ENCODE results near the gene OTOA.
"Not testable (repeated sequence)": the region's sequence is repeated elsewhere in the genome, so short reads cannot be mapped to it uniquely, and the experiment has no call there.

OTOA gene

DNA sequence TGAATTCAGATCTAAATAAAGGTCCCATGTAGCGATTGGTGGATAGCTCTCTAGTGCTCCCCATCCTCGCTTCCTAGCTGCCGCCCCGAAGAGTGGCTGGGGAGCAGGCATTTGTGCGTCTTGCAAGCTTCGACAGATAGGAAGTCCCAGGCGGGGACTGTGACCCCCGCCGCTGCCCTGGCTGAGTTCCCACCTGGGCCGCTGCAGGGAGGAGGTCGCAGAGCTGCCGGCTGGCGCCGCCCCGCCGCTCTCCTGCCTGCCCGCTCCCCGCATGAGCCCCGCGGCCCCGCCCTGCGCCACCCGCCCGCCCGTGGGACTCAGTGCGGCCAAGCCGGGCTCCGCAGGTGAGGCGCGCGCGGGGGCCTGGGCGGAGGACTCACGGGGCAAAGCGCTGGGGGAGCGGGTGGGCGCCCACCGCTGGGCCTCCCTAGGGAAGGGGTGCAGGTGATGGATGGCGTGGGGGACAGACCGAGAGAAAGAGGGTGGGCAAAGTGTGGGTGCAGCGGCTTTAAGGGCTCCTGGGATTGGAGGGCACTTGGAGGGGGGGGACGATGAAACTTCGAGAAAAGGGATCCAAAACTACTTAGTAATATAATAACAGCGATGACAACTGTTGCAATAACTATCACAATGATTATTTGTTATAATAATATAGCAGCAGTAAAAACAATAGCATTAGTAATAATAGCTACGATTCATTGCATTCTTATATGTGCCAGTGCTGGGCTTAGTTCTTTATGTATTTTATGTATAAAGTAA lies at the start of gene OTOA:
TSS of gene OTOA (plus strand) at position 80 of the 759 bp plus-strand sequence. CDS start 14,547 bp downstream, outside the sequence.
- peak in 1 of 2 experiments; percentile 11 for DNase-seq

DNA sequence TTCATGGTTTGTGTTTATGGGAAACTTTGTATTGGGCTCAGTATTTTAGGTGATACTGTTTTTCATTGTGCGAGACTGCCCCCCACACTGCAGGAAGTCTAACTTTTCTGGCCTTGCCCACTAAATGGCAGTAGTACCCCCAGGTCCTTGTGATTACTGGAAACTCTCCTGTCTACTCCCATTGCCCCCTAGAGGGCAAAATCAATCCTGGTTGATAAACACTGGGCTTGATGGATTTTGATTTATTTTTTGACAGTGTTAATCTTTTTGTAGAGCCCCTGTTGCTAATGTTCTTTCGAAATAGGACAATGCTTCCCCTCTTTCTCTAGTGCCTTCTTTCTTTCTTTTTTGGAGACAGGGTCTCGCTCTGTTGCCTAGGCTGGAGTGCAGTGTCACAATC lies 48.9 kb upstream of the OTOA start:
- no peak for DNase-seq

DNA sequence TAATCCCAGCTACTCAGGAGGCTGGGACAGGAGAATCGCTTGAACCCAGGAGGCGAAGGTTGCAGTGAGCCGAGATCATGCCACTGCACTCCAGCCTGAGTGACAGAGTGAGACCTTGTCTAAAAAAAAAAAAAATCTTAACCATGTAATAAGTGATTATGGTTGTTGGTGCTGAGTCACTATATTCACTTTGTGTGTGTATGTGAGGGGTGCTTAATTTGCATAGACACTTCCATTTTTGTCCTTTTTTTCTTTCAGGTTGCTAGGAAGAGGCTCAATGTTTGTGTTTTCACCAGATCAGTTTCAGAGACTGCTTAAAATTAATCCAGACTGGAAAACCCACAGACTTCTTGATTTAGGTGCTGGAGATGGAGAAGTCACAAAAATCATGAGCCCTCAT lies 46.2 kb upstream of the OTOA start:
- no peak for DNase-seq

DNA sequence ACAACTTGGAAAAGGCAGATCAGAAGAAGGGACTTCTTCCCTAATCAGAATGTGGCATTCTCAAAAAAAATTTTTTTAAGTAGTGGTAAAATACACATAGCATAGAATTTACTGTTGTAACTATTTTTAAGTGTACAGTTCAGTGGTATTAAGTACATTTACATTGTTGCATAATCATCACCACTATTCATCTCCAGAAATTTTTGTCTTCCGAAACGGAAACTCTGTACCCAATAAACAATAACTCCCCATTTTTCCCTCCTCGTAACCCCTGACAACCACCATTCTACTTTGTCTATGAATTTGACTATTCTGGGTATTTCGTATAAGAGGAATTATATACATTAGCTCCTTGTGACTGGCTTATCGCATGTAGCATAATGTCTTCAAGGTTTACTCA lies 45.5 kb upstream of the OTOA start:
- no peak for DNase-seq

DNA sequence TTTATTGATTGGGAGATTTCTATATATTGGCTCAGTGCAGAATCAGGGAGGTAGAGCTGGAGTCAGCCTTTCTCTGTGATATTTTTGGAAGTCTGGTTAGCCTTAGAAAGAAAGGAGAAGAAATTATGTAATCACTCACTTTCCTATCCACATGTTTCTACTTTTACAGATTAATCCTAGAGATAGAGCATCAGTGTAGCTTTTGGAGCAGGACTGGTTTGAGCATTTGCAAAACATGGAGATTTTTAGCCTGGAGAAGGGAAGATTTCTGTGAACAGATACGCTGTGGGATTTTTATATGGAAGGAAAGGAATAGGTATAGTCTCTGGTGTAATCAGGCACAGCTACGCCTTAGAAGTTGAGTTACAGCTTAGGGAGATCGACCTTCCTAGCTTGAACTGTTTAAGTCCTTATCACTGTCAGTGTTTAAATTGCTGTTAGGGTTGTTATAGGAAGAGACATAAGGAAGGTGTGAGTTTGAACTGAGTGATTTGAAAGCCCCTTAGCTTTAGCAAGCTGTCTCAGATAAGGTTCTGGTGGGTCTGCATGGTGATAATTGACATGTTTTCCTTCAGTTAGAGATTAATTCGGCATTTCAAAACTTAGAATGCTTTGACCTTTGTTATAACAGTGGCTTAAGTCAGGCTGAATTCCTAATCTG lies 43.9 kb upstream of the OTOA start:
- no peak for DNase-seq

DNA sequence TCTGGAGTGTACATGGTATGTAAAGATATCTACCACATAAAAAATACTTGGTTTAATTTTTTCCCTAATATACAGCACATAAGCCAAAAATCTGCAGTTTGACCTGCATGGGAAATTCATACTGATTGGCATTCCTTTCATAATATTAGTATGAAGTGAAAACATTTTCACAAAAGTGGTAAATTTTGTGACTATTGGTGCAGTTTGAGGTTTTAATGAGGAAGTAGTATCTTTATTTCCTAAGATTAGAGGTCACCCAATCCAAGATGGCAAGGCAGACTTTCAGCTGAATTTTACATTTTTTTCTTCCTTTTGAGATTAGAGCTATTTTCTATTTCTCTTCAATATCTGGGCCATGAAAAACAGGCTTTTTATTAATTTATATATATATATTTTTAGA lies 43.2 kb upstream of the OTOA start:
- DNase-seq = no peak

DNA sequence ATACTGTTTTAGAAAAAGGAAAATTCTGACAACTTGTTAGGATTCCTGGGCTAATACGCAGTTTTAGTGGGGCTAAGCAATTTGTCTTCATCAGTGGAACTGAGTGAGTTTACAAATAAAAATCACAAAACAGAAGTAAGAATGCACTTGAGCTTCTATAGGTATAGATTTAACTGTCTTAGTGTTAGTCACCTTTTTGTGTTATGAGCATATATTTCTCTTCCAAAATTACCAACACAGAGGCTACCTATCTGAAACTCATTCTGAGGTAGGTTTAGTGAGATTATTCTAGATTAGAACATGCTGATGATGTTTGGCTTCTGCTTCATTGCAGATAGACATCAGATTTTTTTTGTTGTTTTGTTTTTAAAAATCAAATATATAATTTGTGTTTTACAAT lies 41.2 kb upstream of the OTOA start:
- no peak for DNase-seq

DNA sequence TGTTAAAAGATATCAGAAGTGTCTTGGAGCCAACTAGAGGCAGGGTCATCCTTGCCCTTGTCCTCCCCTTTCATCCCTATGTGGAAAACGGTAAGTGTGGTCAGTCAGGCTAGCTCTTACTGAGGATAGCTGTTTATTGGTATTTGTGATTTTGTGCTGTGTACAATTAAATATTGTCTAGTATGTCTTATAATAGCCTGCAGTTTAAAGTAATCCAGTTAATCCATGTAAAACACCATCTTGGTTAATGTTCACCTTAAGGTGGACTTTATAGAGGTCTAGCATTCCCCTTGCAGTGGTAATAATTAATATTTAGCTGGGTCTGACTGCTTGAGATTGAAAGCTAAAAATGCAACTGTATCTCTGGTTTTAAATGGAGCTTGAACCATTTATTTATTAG lies 38.7 kb upstream of the OTOA start:
- no peak for DNase-seq

DNA sequence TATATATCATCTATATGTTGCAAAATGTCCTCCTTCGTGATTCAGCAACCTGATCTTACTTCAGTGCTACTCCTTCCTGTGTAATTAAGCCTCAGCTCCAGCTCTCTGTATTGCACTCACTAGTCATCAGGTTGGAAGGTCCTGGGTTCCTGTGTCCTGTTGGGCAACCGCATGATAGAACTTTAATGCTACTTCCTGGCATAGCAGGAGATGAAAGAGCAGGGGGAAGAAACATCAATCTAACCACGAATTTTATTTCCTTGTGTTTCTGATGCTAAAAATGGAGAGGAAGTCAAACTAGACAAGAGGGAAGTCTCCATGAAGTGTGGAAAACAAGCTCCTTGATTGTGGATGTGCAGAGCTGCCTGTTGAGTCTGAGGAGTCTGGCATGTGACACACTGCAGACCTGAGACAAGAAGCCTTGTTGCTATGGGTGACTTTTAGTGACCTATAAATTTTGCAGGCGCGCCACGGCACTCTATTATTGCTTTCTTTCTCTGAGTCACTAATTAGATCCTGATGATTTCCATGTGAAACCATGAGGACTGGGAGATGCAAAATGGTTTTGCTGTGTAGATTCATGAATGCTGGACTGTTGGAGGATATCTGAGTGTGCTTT lies 37.0 kb upstream of the OTOA start:
- no peak for DNase-seq

DNA sequence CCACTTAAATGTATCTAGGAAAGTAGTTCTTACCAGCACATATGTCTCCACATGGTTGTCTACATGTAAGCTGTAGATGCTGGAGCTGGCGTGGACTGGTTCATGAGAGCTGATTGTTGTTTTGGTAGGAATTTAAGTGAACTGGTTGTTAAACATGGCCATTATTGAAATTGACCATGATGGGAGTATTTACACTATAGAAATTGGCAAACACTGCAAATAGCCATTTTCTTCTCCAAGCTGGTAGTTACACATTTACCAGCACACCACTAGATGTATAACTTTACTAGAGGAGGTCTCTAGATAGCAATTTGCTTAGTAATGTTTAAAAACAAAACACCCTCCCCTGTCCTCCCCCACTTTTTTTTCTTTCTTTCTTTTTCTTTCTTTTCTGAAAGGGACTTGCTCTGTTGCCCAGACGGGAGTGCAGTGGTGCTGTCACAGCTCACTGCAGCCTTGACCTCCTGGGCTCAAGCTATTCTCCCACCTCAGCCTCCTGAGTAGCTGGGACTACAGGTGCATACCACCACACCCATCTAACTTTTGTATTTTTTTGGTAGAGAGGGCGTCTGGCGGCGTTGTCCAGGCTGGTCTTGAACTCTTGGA lies 35.5 kb upstream of the OTOA start:
- no peak for DNase-seq

DNA sequence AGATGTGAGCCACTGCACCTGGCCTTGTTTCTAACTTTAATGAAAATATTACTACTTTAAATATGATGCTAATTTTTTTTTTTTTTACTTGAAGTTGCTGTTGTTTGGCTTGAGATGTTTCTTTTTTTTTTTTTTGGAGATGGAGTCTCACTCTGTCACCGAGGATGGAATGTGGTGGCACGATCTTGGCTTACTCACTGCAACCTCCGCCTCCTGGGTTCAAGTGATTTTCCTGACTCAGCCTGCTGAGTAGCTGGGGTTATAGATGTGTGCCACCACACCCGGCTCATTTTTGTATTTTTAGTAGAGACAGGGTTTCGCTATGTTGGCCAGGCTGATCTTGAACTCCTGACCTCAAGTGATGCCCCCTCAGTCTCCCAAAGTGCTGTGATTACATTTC lies 35.0 kb upstream of the OTOA start:
- no peak for DNase-seq

DNA sequence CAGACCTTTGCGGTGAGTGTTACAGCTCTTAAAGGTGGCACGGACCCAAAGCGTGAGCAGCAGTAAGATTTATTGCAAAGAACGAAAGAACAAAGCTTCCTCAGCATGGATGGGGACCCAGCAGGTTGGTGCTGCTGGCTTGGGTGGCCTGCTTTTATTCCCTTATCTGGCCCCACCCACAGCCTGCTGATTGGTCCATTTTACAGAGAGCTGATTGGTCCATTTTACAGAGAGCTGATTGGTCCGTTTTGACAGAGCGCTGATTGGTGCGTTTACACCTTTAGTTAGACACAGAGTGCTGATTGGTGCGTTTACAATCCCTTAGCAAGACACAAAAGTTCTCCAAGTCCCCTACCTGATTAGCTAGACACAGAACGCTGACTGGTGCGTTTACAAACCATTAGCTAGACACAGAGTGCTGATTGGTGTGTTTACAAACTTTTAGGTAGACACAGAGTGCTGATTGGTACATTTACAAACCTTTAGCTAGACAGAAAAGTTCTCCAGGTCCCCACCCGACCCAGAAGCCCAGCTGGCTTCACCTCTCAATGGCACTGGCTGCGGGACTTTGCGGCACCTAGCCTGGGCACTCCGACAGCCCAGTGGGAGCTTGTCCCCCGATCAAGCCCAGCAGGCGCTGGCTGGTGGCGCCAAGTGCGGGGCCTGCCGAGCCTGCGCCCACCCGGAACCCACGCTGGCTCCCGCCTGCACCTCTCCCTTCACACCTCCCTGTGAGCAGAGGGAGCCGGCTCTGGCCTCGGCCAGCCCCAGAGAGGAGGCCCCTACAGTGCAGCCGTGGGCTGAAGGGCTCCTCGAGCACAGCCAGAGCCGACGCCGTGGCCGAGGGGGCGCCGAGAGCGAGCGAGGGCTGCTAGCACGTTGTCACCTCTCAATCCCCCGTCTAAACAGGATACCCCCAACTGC lies 33.9 kb upstream of the OTOA start:
- DNase-seq = not testable (repeated sequence)

DNA sequence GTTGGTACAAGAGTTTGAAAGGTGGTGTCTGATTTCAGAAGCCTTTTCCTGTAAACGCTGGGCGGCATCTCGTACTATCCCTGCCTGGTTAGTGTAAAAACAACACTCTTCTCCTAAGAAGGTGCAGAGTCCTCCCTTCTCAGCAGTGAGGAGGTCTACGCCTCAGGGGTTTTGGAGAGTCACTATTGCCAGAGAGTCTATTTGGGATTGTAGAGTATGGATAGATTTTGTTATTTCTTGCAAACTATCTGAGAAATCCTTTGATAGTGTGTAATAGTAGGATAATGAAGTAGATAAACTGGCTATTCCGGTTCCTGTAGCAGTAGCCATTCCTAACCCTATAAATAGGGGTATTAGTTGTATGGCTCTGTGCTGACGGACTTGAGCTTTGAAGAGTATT lies 32.9 kb upstream of the OTOA start:
- DNase-seq = not testable (repeated sequence)

DNA sequence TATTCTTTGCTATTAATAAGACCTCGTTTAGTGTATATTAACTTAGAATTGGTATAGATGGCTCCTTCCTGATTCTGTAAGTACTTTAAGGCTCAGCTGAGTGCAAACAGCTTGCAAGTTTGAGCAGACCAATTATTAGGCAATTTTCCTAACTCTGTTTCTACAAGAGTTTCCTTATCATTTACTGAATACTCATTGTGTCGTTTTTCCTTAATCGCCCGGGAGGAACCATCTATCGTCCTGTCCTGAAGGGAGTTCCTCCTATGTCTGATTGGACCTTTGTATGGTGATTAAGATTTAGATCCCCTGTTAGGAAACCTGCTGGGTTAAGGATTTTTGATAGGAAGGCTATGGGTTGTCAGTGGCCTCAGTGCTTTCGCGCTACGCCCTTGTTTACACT lies 32.4 kb upstream of the OTOA start:
- not testable (repeated sequence) for DNase-seq

DNA sequence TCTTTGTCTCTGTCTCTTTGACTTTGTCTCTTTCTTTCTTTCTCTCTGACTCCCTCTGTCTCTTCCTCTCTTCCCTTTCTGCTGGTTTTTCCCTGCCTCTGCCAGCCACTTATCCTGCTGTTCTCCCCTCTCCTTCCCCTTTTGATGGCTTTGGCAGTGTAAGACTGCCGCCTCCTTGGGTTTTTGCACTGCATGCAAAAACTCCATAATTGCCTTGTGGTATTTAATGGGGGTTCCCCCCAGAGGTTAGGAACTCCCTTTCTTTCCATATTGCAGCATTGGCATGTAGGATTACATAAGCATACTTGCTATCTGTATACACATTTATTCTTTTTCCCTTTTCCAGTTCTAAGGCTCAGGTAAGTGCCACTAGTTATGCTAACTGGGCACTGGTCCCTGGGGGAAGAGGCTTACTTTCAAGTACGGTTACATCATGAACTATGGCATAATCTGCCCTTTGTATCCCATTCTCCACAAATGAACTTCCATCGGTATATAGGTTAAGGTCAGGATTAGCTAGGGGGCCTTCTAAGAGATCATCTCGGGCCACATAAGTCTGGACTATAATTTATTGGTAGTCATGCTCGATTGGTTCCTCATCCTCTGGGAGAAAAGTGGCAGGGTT lies 31.7 kb upstream of the OTOA start:
- DNase-seq = not testable (repeated sequence)

DNA sequence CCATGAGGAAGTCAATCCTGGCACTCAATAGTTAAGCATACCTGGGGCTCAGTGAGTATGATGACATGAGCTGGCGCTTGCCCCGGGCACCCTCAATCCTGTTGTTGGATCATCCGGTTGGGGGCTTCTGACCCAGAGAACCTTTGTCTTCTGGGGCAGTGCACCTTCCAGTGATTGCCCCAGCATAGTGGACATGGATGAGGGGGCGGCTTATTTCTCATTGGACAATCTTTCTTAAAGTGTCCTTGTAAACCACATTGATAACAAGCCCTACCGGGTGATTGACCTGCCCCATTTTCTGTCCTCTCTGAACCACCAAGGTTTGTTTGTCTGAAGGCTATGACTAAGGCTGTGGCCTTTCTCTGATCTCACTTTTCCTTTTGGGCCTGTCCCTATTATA lies 29.6 kb upstream of the OTOA start:
- DNase-seq = no peak

DNA sequence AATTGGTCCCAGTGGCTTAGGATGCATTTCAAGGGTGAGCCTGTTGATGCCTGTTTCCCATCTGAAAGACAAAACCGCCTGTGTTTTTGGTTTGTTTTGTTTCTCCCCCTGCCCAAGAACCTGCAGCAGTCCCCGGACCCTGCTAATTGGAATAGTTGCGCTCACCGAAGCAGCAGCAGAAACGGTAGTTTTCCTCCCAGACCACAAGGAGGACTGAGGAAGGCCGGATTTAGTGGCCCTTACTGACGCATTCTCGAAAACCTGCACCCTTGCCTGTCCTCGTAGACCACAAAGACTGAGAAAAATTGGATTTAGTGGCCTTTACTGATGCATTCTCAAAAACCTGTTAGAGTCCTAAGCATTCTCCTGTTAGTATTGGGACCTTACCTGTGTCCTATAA lies 28.1 kb upstream of the OTOA start:
- DNase-seq = not testable (repeated sequence)

DNA sequence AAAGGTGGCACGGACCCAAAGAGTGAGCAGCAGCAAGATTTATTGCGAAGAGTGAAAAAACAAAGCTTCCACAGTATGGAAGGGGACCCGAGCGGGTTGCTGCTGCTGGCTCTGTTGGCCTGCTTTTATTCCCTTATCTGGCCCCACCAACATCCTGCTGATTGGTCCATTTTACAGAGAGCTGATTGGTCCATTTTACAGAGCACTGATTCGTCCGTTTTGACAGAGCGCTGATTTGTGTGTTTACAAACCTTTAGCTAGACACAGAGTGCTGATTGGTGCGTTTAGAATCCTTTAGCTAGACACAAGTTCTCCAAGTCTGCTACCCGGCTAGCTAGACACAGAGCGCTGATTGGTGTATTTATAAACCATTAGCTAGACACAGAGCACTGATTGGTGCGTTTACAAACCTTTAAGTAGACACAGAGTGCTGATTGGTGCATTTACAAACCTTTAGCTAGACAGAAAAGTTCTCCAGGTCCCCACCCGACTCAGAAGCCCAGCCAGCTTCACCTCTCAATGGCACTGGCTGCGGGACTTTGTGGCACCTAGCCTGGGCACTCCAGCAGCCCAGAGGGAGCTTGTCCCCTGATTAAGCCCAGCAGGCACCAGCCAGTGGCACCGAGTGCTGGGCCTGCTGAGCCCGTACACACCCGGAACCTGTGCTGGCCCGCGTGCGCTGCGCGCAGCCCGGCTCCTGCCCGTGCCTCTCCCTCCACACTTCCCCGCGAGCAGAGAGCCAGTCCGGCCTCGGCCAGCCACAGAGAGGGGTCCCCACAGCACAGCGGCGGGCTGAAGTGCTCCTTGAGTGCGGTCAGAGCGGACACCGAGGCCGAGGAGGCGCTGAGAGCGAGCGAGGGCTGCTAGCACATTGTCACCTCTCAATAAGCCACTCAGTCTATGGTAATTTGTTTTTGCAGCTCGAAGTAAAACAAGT lies 26.5 kb upstream of the OTOA start:
- no peak for DNase-seq

DNA sequence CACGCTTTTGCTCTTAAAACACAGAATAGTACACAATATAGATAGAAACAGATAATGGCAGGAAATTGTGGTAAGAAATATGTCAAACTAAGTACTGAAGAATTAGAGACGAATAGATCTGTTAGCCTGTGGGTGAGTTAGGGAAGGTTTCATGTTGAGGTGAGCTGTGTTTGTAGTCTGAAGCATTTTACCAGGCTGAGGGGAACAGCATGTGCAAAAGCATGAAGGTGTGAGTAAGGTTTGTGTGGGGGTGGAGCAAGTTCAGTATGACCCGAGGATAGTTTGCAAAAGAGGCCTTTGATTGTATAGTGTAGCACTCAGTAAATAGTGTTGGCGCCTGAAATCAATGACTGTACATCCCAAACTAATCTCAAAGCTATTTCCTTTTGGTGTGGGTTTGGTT lies 25.2 kb upstream of the OTOA start:
- DNase-seq = no peak

DNA sequence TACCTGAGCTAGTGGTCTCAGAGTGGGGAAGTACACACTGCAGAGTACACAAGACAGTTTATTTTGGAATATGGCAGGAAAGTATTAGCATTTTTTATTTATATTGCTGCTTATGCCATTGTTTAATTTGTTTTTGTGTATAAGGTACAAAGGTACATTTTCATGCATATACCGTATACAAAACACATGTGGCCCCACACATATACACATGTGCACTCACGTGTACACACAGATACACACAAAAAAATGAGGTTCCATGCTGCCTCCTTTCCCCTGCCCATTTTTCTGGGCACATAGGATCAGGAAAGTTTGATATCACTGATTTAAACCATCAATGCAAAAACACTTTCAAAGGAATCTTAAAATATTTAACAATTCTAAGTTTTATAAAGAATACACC lies 24.3 kb upstream of the OTOA start:
- DNase-seq = no peak

DNA sequence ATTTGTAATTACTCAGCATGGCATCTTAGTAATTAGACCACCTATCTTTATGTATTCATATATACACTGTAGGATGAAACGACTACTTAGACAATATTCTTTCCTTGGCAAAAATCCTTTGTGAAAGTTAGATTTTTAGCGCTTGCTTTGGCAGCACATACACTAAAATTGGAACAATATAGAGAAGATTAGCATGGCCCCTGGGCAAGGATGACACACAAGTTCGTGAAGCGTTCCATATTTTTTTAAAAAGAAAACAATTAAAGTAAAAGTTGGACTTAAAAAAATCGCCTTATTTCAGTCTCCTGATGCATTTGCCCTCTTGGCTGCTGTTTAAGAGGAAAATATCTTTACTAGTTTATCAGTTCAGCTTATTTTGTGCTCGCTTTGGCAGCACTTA lies 21.9 kb upstream of the OTOA start:
- no peak for DNase-seq
